NB4 (cell line): ENCODE measurements around the gene HSD17B4.

Experiments
- DNase-seq: peaks from one replicate; pipeline ENCODE4 v3.0.0; 2010; ENCODE audit warnings: low read depth
- H3K4me3 ChIP-seq: one replicate; pipeline ENCODE4 v1.5.1; 2011; ENCODE audit warnings: mild to moderate bottlenecking, low read depth, low read length, moderate library complexity
- MYC ChIP-seq: IDR thresholded peaks from 2 replicates; pipeline ENCODE4 v1.6.1; 2011; ENCODE audit warnings: low read depth, low read length
- POLR2A ChIP-seq: IDR thresholded peaks from 2 replicates; pipeline ENCODE4 v1.6.1; 2011; ENCODE audit warnings: mild to moderate bottlenecking; ENCODE audit not compliant: insufficient read length; ENCODE audit errors: extremely low read depth
- TF ChIP-seq, protein P1 (sequence below): IDR thresholded peaks from 2 replicates; pipeline ENCODE4 v1.6.1; 2011; ENCODE audit warnings: low read depth, low read length
- TF ChIP-seq, protein P2 (sequence below): IDR thresholded peaks from one replicate; pipeline ENCODE4 v1.5.1; 2012; ENCODE audit warnings: low read depth, low read length

The HSD17B4 gene

DNA sequence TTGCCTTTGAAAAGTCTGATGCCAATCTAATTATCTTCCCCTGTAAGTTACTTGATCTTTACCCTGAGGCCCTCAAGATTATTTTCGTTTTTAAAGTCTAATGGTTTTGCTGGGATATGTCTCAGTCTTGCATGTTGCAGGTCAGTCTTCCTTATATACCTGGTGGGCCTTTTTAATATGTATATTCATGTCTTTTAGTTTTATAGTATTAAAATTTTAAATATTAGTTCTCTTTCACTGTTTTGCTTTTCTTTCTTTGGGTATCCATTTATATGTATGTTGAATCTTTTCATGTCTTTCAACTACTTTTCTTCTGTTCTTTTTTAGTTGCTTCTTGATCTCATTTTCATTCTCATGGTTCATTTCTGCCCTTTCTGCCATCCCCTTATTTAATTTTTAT is 68.9 kb downstream of the HSD17B4 start:
- no peak for DNase-seq
- TF ChIP-seq POLR2A: no peak
- TF ChIP-seq, protein P1, sequence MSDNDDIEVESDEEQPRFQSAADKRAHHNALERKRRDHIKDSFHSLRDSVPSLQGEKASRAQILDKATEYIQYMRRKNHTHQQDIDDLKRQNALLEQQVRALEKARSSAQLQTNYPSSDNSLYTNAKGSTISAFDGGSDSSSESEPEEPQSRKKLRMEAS: no peak
- TF ChIP-seq, protein P2, sequence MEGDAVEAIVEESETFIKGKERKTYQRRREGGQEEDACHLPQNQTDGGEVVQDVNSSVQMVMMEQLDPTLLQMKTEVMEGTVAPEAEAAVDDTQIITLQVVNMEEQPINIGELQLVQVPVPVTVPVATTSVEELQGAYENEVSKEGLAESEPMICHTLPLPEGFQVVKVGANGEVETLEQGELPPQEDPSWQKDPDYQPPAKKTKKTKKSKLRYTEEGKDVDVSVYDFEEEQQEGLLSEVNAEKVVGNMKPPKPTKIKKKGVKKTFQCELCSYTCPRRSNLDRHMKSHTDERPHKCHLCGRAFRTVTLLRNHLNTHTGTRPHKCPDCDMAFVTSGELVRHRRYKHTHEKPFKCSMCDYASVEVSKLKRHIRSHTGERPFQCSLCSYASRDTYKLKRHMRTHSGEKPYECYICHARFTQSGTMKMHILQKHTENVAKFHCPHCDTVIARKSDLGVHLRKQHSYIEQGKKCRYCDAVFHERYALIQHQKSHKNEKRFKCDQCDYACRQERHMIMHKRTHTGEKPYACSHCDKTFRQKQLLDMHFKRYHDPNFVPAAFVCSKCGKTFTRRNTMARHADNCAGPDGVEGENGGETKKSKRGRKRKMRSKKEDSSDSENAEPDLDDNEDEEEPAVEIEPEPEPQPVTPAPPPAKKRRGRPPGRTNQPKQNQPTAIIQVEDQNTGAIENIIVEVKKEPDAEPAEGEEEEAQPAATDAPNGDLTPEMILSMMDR: no peak
- no peak for TF ChIP-seq MYC
- H3K4me3 ChIP-seq: no peak overlapping the region

DNA sequence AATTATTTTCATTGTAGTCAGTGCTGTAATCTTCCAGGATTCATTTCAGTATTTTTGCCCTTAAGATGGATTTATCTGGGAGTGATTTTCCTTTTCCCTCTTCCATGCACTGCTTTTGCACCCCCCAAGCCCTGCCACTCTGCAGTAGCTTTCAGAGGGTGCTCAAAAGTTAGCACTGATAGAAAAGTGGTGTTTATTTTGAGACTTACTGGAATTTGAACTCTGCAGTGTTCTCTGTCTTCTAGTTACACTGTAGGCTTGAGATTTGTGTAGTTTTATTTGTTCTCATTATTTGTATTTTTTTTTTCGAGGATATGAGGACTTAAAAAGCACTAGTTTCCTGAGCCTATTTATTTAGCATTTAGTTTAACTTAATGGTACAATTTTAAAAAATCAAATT is 70.5 kb downstream of the HSD17B4 start:
- TF ChIP-seq, protein P1: no peak
- TF ChIP-seq MYC (no peak), POLR2A (no peak)
- TF ChIP-seq, protein P2: no peak

DNA sequence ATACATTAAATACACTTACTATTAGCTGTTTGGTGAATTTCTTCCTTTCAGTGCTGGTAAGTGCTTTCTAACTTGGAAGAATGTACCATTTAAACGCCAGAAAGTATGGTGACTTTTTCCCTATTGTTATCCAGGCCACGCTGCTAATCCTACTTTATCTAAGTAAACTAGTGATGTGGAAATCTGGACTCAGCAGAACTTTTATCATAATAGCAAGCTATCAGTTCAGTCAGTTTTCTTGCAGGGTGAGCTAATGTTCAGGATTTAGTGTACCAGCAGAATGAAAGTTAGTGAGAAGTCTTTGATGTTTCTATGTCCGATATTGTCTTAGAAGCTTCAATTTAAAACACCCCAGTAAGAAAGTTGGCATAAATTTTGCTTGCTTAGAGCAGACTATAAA is 72.2 kb downstream of the HSD17B4 start:
- H3K4me3 ChIP-seq: no peak overlapping the region
- no peak for DNase-seq
- TF ChIP-seq, protein P2: no peak
- TF ChIP-seq MYC: no peak
- no peak for TF ChIP-seq POLR2A
- TF ChIP-seq, protein P1: no peak

More for the DNA sequence above, 70.5 kb downstream of the HSD17B4 start:
- H3K4me3 ChIP-seq: no peak overlapping the region
- no peak for DNase-seq

DNA sequence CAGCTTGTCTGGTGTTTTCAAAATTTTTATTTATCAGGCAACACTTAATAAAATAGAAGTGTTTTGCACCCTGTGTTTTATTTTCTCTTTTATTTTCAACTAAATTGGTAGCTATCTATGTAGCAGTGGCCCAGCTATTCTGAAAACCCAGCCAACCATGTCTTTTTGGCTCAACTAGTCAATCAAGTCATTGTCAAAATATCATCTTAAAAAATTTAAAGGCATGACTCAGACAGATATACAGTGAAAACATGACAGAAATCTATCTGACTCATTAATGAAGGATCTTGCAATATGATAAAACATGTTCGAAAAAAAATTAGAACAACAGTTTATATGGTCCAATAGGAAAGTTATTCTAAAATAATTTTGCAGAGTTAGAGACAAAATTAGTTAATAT is 75.1 kb downstream of the HSD17B4 start:
- DNase-seq: no peak
- no peak overlapping the region for H3K4me3 ChIP-seq
- TF ChIP-seq, protein P1: no peak
- TF ChIP-seq MYC (no peak), POLR2A (no peak)
- TF ChIP-seq, protein P2: no peak

DNA sequence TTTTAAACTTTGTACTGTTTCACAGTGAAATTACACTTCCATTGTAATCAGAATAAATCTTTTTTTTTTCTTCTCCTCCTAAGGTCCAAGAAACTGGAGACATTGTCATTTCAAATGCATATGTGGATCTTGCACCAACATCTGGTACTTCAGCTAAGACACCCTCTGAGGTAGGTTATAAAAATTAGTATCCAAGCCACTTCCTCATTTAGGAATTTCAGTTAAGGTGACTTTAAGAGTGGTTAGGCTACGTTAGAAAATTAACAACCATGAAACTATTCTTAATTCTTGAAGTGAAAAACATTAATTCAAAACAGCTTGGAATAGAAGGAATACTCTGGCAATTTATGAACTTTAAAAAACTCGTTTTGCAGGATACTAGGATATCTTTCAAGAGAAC is 77.5 kb downstream of the HSD17B4 start:
- DNase-seq: peak; percentile 14
- H3K4me3 ChIP-seq: no peak overlapping the region
- TF ChIP-seq, protein P1: no peak
- TF ChIP-seq POLR2A: no peak
- TF ChIP-seq MYC: no peak
- TF ChIP-seq, protein P2: no peak
